HUDEP-2 (cell line): ENCODE measurements around the gene MAPRE2.

Experiments used
- DNase-seq, 76 experiments: peaks; one replicate each; lab custom pipeline; 2025; ENCODE audit not compliant: unreplicated experiment in 76 of 76; lab: John Stamatoyannopoulos, UW

The MAPRE2 gene

GRCh38 chr18:35040988-35041814 is at the start of gene MAPRE2:
Gene MAPRE2, plus strand, starts transcription at chr18:35041413. Its CDS starts 127 bp downstream, at chr18:35041540.
- peak; percentile 28 to 99 (median 96) for DNase-seq

GRCh38 chr18:34991561-34991960 is 49.7 kb upstream of the MAPRE2 start:
- no peak for DNase-seq

- DNase-seq = no peak
Measured at GRCh38 chr18:34993289-34993688, 47.9 kb upstream of the MAPRE2 start.

GRCh38 chr18:34995746-34996145 is 45.5 kb upstream of the MAPRE2 start:
- no peak for DNase-seq

- DNase-seq = no peak
Measured at GRCh38 chr18:34998661-34999060, 42.6 kb upstream of the MAPRE2 start.

- no peak for DNase-seq
Measured at GRCh38 chr18:34999756-35000289, 41.4 kb upstream of the MAPRE2 start.

- DNase-seq = no peak
Measured at GRCh38 chr18:35000457-35000856, 40.8 kb upstream of the MAPRE2 start.

- DNase-seq = no peak
Measured at GRCh38 chr18:35002120-35002519, 39.1 kb upstream of the MAPRE2 start.

- DNase-seq = peak in 34 of 76 experiments; percentile 1 to 74 (median 48)
Measured at GRCh38 chr18:35005963-35006577, 35.1 kb upstream of the MAPRE2 start.

GRCh38 chr18:35010156-35010555 is 31.1 kb upstream of the MAPRE2 start:
- DNase-seq = no peak

GRCh38 chr18:35010993-35011392 is 30.2 kb upstream of the MAPRE2 start:
- no peak for DNase-seq

GRCh38 chr18:35019933-35020332 is 21.3 kb upstream of the MAPRE2 start:
- DNase-seq = no peak

- no peak for DNase-seq
Measured at GRCh38 chr18:35022426-35023001, 18.7 kb upstream of the MAPRE2 start.

- DNase-seq = no peak
Measured at GRCh38 chr18:35024196-35024595, 17.0 kb upstream of the MAPRE2 start.

- DNase-seq = no peak
Measured at GRCh38 chr18:35024965-35025364, 16.2 kb upstream of the MAPRE2 start.

- DNase-seq = peak in 8 of 76 experiments; percentile 6 to 47 (median 38)
Measured at GRCh38 chr18:35026407-35027061, 14.7 kb upstream of the MAPRE2 start.

GRCh38 chr18:35027206-35027605 is 14.0 kb upstream of the MAPRE2 start:
- DNase-seq = no peak

GRCh38 chr18:35028536-35028935 is 12.7 kb upstream of the MAPRE2 start:
- no peak for DNase-seq

GRCh38 chr18:35029103-35029502 is 12.1 kb upstream of the MAPRE2 start:
- no peak for DNase-seq

GRCh38 chr18:35029770-35030169 is 11.4 kb upstream of the MAPRE2 start:
- no peak for DNase-seq
